GM21723 (cell line): ENCODE measurements around the gene MCTP2.
"Not testable (repeated sequence)": the region's sequence is repeated elsewhere in the genome, so short reads cannot be mapped to it uniquely, and the experiment has no call there.

ENCODE experiments used
- ATAC-seq: cut with Tn5 transposase; IDR thresholded peaks from one replicate; pipeline ENCODE4 v1.9.1; 2021; ENCODE audit warnings: mild to moderate bottlenecking, moderate library complexity; ENCODE audit not compliant: unreplicated experiment

The MCTP2 gene

DNA sequence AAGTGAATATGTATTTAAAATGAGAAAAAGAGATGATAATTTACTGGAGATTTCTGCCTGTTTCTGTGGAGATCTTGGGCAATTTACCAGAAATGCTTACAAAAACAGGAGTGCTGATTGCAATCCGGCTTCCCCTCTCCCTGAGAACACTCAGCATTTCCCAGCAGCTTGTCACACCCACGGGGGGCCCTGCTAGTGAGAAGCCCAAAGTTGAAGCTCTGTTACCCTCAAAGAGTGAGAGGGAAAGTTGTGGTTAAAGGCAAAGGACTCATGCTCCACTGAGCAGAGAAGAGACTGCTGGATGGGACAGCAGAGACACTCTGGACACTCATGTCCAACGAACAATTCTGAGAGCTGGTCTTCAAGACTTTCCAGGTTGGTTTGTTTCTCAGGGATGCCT lies 2.9 kb downstream of the MCTP2 start:
- no peak for ATAC-seq

GRCh38 chr15:94235041-94235440 lies 3.7 kb downstream of the MCTP2 start:
- ATAC-seq: no peak

- no peak for ATAC-seq
Measured at GRCh38 chr15:94235646-94236045, 4.3 kb downstream of the MCTP2 start.

- no peak for ATAC-seq
Measured at GRCh38 chr15:94236608-94237007, 5.2 kb downstream of the MCTP2 start.

DNA sequence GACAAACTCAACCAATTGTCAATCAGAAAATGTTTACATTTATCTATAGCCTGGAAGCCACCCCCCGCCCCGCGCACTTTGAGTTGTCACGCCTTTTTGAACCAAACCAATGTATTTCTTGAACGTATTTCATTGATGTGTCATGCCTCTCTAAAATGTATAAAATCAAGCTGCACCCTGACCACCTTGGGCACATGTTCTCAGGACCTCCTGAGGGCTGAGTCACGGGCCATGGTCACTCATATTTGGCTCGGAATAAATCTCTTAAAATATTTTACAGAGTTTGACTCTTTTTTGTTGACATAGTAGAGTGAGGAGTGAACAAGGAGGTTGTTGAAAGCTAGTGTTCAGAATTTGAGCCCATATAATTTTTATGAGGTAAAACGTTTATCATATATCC lies 6.5 kb downstream of the MCTP2 start:
- ATAC-seq: no peak

GRCh38 chr15:94238539-94239118 lies 7.3 kb downstream of the MCTP2 start:
- peak; percentile 69 for ATAC-seq

- no peak for ATAC-seq
Measured at GRCh38 chr15:94239474-94239873, 8.1 kb downstream of the MCTP2 start.

DNA sequence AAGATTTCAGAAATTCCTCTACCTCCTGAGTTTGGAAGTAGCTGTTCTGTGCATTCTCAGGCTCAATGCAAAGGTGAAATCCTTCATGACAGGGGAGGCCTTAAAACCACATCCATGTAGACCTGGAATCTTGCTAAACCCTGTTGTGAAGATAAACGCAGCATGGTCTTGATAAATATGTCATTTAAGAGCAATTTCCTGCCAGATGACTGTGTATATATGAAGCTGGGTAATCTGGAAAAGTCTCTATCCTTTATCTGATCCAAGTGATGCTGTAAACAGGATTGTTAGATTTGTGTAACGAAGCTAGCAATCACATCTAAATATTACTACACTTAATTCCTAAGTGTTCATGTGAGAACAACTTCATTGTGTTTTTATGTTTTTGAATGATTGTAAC lies 9.1 kb downstream of the MCTP2 start:
- ATAC-seq: no peak

DNA sequence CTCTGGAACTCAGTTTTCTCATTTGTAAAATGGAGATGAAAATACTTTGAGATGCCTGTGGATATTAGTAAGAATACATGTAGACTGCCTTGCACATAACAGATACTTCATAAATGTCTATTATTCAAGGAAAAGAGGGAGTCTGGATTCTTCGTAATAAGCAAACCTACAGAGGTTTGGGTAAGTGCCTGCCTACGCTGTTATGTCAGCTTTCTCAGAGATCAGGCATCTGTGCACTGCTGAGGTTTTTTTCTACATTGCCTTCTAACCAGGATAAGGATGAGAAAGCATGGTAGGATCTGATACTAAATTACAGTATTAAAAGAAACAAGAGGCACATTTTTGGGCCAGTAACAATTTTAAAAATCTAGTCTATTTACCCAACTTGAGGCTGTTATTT lies 10.9 kb downstream of the MCTP2 start:
- ATAC-seq: no peak

DNA sequence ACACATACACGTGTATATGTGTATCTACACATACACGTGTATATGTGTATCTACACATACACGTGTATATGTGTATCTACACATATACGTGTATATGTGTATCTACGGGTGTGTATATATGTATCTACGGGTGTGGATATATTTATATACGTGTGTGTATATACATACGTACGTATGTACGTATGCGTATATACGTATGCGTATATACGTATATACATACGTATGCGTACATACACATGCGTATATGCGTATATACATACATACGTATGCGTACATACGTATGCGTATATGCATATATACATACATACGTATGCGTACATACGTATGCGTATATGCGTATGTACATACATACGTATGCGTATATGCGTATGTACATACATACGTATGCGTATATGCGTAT lies 11.6 kb downstream of the MCTP2 start:
- ATAC-seq: not testable (repeated sequence)

GRCh38 chr15:94243418-94243817 lies 12.1 kb downstream of the MCTP2 start:
- ATAC-seq: no peak

- ATAC-seq: no peak
Measured at GRCh38 chr15:94246016-94246415, 14.7 kb downstream of the MCTP2 start.

DNA sequence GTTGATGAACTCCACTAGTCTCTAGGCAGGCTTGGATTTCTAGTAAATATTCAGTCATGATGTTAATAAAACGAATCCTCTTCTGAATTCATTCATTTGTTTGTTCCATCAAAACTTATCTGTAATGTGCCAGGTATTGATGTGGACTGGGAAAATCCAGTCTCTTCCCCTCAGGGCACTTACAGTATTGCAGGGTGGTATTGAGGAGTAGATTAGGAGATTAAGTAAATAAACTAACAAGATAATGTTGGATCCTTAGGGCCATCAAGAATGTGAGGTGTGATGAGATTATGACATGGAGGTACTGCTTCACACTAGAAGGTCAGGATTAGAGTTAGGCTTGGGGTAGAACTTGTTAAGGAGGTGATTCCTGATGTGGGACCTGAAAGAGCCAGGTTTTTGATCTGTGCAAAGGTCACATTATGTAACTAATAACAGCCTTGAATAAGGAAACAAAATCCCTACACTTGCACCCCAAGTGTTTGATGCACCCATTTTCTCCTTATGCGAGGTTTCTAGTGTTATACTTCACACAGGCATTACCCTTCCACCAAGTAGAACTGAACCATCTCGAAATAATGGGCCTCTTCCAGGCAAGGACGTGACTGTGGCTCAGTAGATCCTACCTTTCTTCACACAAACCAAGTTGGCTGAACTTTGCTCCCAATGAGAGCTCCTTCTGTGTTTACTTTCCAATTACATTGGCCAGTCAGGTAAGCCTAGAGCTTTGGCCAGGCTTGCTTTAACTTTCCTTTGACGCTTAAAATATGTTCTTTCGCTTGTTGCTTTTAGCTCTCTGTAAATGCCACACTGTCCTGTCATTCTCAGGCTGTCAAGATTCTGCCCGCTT lies 16.7 kb downstream of the MCTP2 start:
- no peak for ATAC-seq

- no peak for ATAC-seq
Measured at GRCh38 chr15:94250801-94251200, 19.4 kb downstream of the MCTP2 start.

DNA sequence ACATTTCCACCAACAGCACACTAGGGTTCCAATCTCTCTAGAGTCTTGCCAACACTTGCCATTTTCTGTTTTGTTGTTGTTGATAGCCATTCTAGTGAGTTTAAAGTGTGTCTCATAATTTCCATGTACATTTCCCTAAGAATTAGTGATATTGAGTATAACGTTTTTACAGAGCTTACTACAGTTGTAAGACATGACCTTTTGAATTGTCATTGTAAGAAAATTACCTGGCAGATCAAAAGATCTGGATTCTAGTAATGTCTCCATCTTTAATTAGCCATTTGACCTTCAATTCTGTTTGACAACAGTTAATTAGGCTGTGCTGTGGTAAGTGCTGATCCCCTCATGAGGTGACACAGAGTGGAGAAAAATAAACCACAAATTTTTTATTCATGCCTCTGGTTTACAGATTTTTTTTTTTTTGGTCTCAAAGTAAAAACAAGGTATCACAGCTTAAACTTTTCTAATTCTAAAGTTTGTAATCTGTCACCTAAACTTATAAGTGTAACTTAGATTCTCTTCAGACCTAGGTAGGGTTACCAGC lies 20.9 kb downstream of the MCTP2 start:
- no peak for ATAC-seq

GRCh38 chr15:94252906-94253491 lies 21.6 kb downstream of the MCTP2 start:
- ATAC-seq: no peak

GRCh38 chr15:94253742-94254141 lies 22.4 kb downstream of the MCTP2 start:
- ATAC-seq: peak; percentile 41

DNA sequence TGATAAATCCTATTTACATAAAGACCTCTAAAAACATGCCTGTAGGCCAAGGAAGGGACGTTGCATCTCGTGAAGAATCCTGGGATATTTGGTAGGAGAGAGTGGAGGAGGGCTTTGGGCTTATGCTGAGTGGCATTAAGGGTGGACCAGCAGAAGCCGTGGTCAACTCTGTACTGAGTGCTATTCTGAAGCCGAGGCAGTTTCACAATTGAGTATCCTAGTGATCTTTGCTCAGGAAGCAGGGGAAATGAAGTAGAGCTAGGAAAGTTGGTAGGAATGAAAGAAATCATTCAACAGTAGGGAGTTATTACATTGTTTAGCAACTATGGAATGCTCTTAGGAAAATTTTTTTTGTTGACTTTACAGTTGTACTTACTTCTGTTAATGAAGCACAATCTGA lies 24.2 kb downstream of the MCTP2 start:
- no peak for ATAC-seq

- ATAC-seq: no peak
Measured at GRCh38 chr15:94256511-94256910, 25.1 kb downstream of the MCTP2 start.

DNA sequence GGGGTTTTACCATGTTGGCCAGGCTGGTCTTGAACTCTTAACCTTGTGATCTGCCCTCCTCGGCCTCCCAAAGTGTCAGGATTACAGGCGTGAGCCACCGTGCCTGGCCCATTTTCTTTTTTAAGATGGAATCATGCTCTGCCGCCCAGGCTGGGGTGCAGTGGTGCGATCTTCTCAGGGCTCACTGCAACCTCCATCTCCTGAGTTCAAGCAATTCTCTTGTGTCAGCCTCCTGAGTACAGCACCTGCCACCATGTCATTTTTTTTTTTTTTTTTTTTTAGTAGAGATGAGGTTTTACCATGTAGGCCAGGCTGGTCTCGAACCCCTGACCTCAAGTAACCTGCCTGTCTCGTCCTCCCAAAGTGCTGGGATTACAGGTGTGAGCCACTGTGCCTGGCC lies 26.4 kb downstream of the MCTP2 start:
- not testable (repeated sequence) for ATAC-seq

DNA sequence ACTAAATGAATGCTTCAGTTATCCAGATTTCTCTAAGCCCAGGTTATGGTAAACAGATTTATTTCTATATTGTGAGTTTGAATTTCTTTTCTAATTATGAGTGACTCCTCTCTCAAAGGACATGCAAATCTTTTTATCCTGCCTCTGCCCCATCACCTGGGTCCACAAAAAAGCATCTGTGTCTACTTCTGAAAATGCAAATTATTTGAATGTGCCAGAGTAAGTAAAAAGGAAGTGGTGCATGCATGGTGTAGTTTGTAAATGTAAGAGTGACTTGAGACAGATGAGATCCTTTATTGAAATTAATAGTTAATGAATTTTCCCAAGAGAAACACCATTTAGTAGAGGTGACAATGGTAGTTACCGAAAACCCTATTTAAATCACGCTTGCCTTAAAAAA lies 26.9 kb downstream of the MCTP2 start:
- ATAC-seq: peak; percentile 63
